SK-N-SH treated with all-trans-retinoic acid at 6 μM for 48 hours (cell line): ENCODE results near the gene CMC4.

Source experiments
- ATAC-seq: fragments of 200-7000 bp; cut with Tn5 transposase; 3 replicates; pipeline ENCODE4 v1.9.1; 2020; ENCODE audit warnings: mild to moderate bottlenecking, moderate library complexity
- ARNTL ChIP-seq: fragments of 450-650 bp; formaldehyde crosslinking; IDR thresholded peaks from 2 replicates; pipeline ENCODE4 v1.5.0; 2020; ENCODE audit warnings: low read depth, mild to moderate bottlenecking, moderate library complexity, borderline replicate concordance
- BACH2 ChIP-seq: fragments of 250-450 bp; sonication (Bioruptor Pico); IDR thresholded peaks from 2 replicates; pipeline ENCODE4 v1.9.0; 2021; ENCODE audit warnings: mild to moderate bottlenecking, borderline replicate concordance
- CREB5 ChIP-seq: fragments of 250-450 bp; sonication (Bioruptor Pico); IDR thresholded peaks from 2 replicates; pipeline ENCODE4 v1.5.1; 2020; ENCODE audit warnings: low read depth, mild to moderate bottlenecking, moderate library complexity
- CSRNP3 ChIP-seq: fragments of 250-450 bp; sonication (Bioruptor Pico); IDR thresholded peaks from 2 replicates; pipeline ENCODE4 v1.5.1; 2021; ENCODE audit warnings: mild to moderate bottlenecking, moderate library complexity
- ESRRG ChIP-seq: fragments of 250-450 bp; sonication (Bioruptor Pico); IDR thresholded peaks from 2 replicates; pipeline ENCODE4 v1.6.1; 2021; ENCODE audit warnings: mild to moderate bottlenecking
- GLIS3 ChIP-seq: fragments of 250-450 bp; sonication (Bioruptor Pico); IDR thresholded peaks from 2 replicates; pipeline ENCODE4 v1.5.0; 2020; ENCODE audit warnings: mild to moderate bottlenecking, moderate library complexity
- ISL1 ChIP-seq: fragments of 250-450 bp; sonication (Bioruptor Pico); IDR thresholded peaks from 2 replicates; pipeline ENCODE4 v2.1.2; 2022; ENCODE audit warnings: mild to moderate bottlenecking, moderate library complexity
- OSR1 ChIP-seq: fragments of 250-450 bp; sonication (Bioruptor Pico); IDR thresholded peaks from 2 replicates; pipeline ENCODE4 v1.8.0; 2022; ENCODE audit warnings: moderate library complexity, mild to moderate bottlenecking, inconsistent platforms
- PATZ1 ChIP-seq: fragments of 250-450 bp; sonication (Bioruptor Pico); IDR thresholded peaks from 2 replicates; pipeline ENCODE4 v1.8.0; 2020; ENCODE audit warnings: mild to moderate bottlenecking, moderate library complexity, borderline replicate concordance
- POU6F1 ChIP-seq: fragments of 250-450 bp; sonication (Bioruptor Pico); IDR thresholded peaks from 2 replicates; pipeline ENCODE4 v1.8.0; 2021; ENCODE audit warnings: low read depth, mild to moderate bottlenecking, moderate library complexity, borderline replicate concordance
- PPARA ChIP-seq: fragments of 250-450 bp; sonication (Bioruptor Pico); IDR thresholded peaks from 2 replicates; pipeline ENCODE4 v1.5.0; 2020; ENCODE audit warnings: mild to moderate bottlenecking, borderline replicate concordance
- RARB ChIP-seq: fragments of 250-450 bp; sonication (Bioruptor Pico); IDR thresholded peaks from 2 replicates; pipeline ENCODE4 v1.8.0; 2021; ENCODE audit warnings: mild to moderate bottlenecking, moderate library complexity
- SNAI2 ChIP-seq: fragments of 250-450 bp; sonication (Bioruptor Pico); IDR thresholded peaks from 2 replicates; pipeline ENCODE4 v1.5.0; 2020; ENCODE audit warnings: mild to moderate bottlenecking, moderate library complexity
- TCF4 ChIP-seq: fragments of 250-450 bp; sonication (Bioruptor Pico); IDR thresholded peaks from 2 replicates; pipeline ENCODE4 v1.8.0; 2021; ENCODE audit warnings: mild to moderate bottlenecking, moderate library complexity, borderline replicate concordance
- TOX ChIP-seq: fragments of 250-450 bp; sonication (Bioruptor Pico); IDR thresholded peaks from 2 replicates; pipeline ENCODE4 v1.8.0; 2021; ENCODE audit warnings: mild to moderate bottlenecking, moderate library complexity, borderline replicate concordance
- TSHZ2 ChIP-seq: fragments of 250-450 bp; sonication (Bioruptor Pico); IDR thresholded peaks from 2 replicates; pipeline ENCODE4 v1.5.0; 2020; ENCODE audit warnings: mild to moderate bottlenecking, moderate library complexity
- ZC3H10 ChIP-seq: fragments of 250-450 bp; sonication (Bioruptor Pico); IDR thresholded peaks from 2 replicates; pipeline ENCODE4 v1.5.1; 2021; ENCODE audit warnings: mild to moderate bottlenecking, moderate library complexity
- ZFP3 ChIP-seq: fragments of 250-450 bp; sonication (Bioruptor Pico); IDR thresholded peaks from 2 replicates; pipeline ENCODE4 v1.5.0; 2020; ENCODE audit warnings: mild to moderate bottlenecking, moderate library complexity
- ZFP30 ChIP-seq: fragments of 450-650 bp; formaldehyde crosslinking; IDR thresholded peaks from 2 replicates; pipeline ENCODE4 v1.5.0; 2022; ENCODE audit warnings: mild to moderate bottlenecking, moderate library complexity
- ZNF565 ChIP-seq: fragments of 450-650 bp; formaldehyde crosslinking; conservative IDR thresholded peaks from 2 replicates; pipeline ENCODE4 v1.5.0; 2020; ENCODE audit warnings: low read depth, mild to moderate bottlenecking, moderate library complexity
- ZNF70 ChIP-seq: fragments of 450-650 bp; formaldehyde crosslinking; IDR thresholded peaks from 2 replicates; pipeline ENCODE4 v1.5.0; 2020; ENCODE audit warnings: mild to moderate bottlenecking, moderate library complexity
- ZNF8 ChIP-seq: fragments of 450-650 bp; formaldehyde crosslinking; IDR thresholded peaks from 2 replicates; pipeline ENCODE4 v1.5.0; 2020; ENCODE audit warnings: mild to moderate bottlenecking, moderate library complexity

The CMC4 gene

GRCh38 chrX:155112171-155112570 lies 41.2 kb upstream of the CMC4 start:
- TF ChIP-seq ESRRG (CRISPR knock-in tag) (no peak), ZFP3 (CRISPR knock-in tag) (no peak), ZFP30 (CRISPR knock-in tag) (no peak), ARNTL (CRISPR knock-in tag) (no peak), BACH2 (CRISPR knock-in tag) (no peak), ISL1 (CRISPR knock-in tag) (no peak), TSHZ2 (CRISPR knock-in tag) (no peak), OSR1 (CRISPR knock-in tag) (no peak), CREB5 (CRISPR knock-in tag) (no peak), TCF4 (CRISPR knock-in tag) (no peak), POU6F1 (no peak), PATZ1 (no peak), TOX (no peak), SNAI2 (no peak), GLIS3 (CRISPR knock-in tag) (no peak), ZNF70 (no peak), CSRNP3 (CRISPR knock-in tag) (no peak)
- no peak for ATAC-seq

- TF ChIP-seq RARB (CRISPR knock-in tag): no peak
- TF ChIP-seq CSRNP3 (CRISPR knock-in tag): no peak
- TF ChIP-seq PPARA (CRISPR knock-in tag): no peak
- no peak for TF ChIP-seq ZFP30 (CRISPR knock-in tag)
- no peak for TF ChIP-seq ZFP3 (CRISPR knock-in tag)
- TF ChIP-seq TCF4 (CRISPR knock-in tag): no peak
- TF ChIP-seq BACH2 (CRISPR knock-in tag): no peak
- no peak for TF ChIP-seq ZNF565 (CRISPR knock-in tag)
- no peak for TF ChIP-seq SNAI2
- no peak for TF ChIP-seq GLIS3 (CRISPR knock-in tag)
- TF ChIP-seq ZNF8 (CRISPR knock-in tag): no peak
- TF ChIP-seq ZC3H10: no peak
- TF ChIP-seq ARNTL (CRISPR knock-in tag): no peak
- ATAC-seq: no peak
Measured at GRCh38 chrX:155108427-155108826, 37.5 kb upstream of the CMC4 start.
